SK-N-SH (cell line): Measurements from ENCODE around the gene TULP3. TPM values are rescaled to one million over a fixed set of nuclear protein-coding genes. Genes with fewer than 3 reads are reported as not detected.

Experiments used
- CTCF ChIA-PET: fragments of 300-600, 350-600 bp; formaldehyde crosslinking; extraction: SDS; loops from one replicate; lab custom pipeline; 2021; lab: Yijun Ruan, JAX
- POLR2A ChIA-PET: fragments of 350-600 bp; sonication (Branson Sonifier 250); formaldehyde crosslinking; extraction: SDS; loops from one replicate; lab custom pipeline; 2020; ENCODE audit warnings: antibody characterized with exemption, inconsistent platforms; lab: Yijun Ruan, JAX
- DNase-seq: peaks from one replicate; pipeline ENCODE4 v3.0.0; 2012
- H2AFZ ChIP-seq: fragments of 200-600 bp; sonication (generic); 2 replicates; pipeline ENCODE4 v1.8.1; 2016; ENCODE audit warnings: antibody characterized with exemption, mild to moderate bottlenecking, low read depth
- H3F3A ChIP-seq: fragments of 200-600 bp; sonication (generic); replicated peaks from 2 replicates; pipeline ENCODE3; 2016; ENCODE audit warnings: antibody characterized with exemption, mild to moderate bottlenecking; ENCODE audit not compliant: insufficient read depth
- H3K27ac ChIP-seq, 2 experiments: fragments of 200-500 bp in 1 of 2; fragments of 200-600 bp in 1 of 2; sonication (Bioruptor generic) in 1 of 2; sonication (generic), shearing (Covaris generic) in 1 of 2; 2 replicates each; pipeline versions ENCODE4 v1.5.1 to v1.6.1; 2014 to 2016; ENCODE audit warnings: low read depth in 2 of 2, inconsistent platforms in 1 of 2, low read length in 1 of 2, mild to moderate bottlenecking in 1 of 2, mixed read lengths in 1 of 2
- H3K27me3 ChIP-seq: fragments of 200-600 bp; sonication (generic), shearing (Covaris generic); 2 replicates; pipeline ENCODE4 v1.6.1; 2016; ENCODE audit warnings: mixed run types; ENCODE audit not compliant: insufficient read depth
- H3K36me3 ChIP-seq, 2 experiments: fragments of 200-500 bp in 1 of 2; fragments of 200-600 bp in 1 of 2; sonication (Bioruptor generic) in 1 of 2; sonication (generic) in 1 of 2; replicated peaks in 1 of 2; 2 replicates each; pipeline versions ENCODE3 to v1.5.1; 2014 to 2016; ENCODE audit warnings: low read length in 1 of 2, mild to moderate bottlenecking in 1 of 2; ENCODE audit not compliant: insufficient read depth in 2 of 2, control insufficient read depth in 1 of 2
- H3K4me1 ChIP-seq, 2 experiments: fragments of 200-500 bp in 1 of 2; fragments of 200-600 bp in 1 of 2; sonication (Bioruptor generic) in 1 of 2; sonication (generic), shearing (Covaris generic) in 1 of 2; 2 replicates each; pipeline versions ENCODE4 v1.5.1 to v1.6.1; 2014 to 2016; ENCODE audit warnings: low read depth in 1 of 2, low read length in 1 of 2, mixed run types in 1 of 2; ENCODE audit not compliant: insufficient read depth in 2 of 2, control insufficient read depth in 1 of 2
- H3K4me2 ChIP-seq: fragments of 200-600 bp; sonication (generic), shearing (Covaris generic); 2 replicates; pipeline ENCODE4 v1.6.1; 2017; ENCODE audit warnings: mixed run types
- H3K4me3 ChIP-seq, 2 experiments: fragments of 200-500 bp in 1 of 2; fragments of 200-600 bp in 1 of 2; sonication (Bioruptor generic) in 1 of 2; sonication (generic), shearing (Covaris generic) in 1 of 2; 2 replicates each; pipeline versions ENCODE4 v1.5.1 to v1.8.1; 2014 to 2016; ENCODE audit warnings: low read depth in 2 of 2, inconsistent platforms in 1 of 2, low read length in 1 of 2, mild to moderate bottlenecking in 1 of 2, mixed read lengths in 1 of 2, moderate library complexity in 1 of 2
- H3K79me2 ChIP-seq: fragments of 200-600 bp; sonication (generic); 2 replicates; pipeline ENCODE4 v1.8.1; 2017; ENCODE audit warnings: mild to moderate bottlenecking; ENCODE audit not compliant: insufficient read depth
- H3K9ac ChIP-seq: fragments of 200-600 bp; sonication (generic); 2 replicates; pipeline ENCODE4 v1.6.1; 2017; ENCODE audit warnings: mixed run types
- H3K9me2 ChIP-seq: fragments of 200-600 bp; sonication (generic); 2 replicates; pipeline ENCODE4 v1.6.1; 2017; ENCODE audit warnings: mixed run types
- H3K9me3 ChIP-seq: fragments of 200-600 bp; sonication (generic); 2 replicates; pipeline ENCODE4 v1.6.1; 2017; ENCODE audit warnings: mixed run types, mild to moderate bottlenecking, moderate library complexity
- H4K20me1 ChIP-seq: fragments of 200-600 bp; sonication (generic); 2 replicates; pipeline ENCODE4 v1.6.1; 2017; ENCODE audit warnings: mild to moderate bottlenecking, mixed run types; ENCODE audit not compliant: insufficient read depth
- EP300 ChIP-seq, 2 experiments: IDR thresholded peaks; 2 replicates each; pipeline versions ENCODE4 v1.4.0 to v1.6.1; 2012; ENCODE audit warnings: borderline replicate concordance in 1 of 2, low read depth in 1 of 2, low read length in 1 of 2
- FOSL2 ChIP-seq: IDR thresholded peaks from 2 replicates; pipeline ENCODE4 v1.4.0; 2012; ENCODE audit warnings: low read depth, mild to moderate bottlenecking, moderate library complexity, borderline replicate concordance
- GABPA ChIP-seq: IDR thresholded peaks from 2 replicates; pipeline ENCODE4 v1.4.0; 2012; ENCODE audit warnings: low read depth, mild to moderate bottlenecking
- GATA2 ChIP-seq: sonication (generic); formaldehyde crosslinking; IDR thresholded peaks from 2 replicates; pipeline ENCODE4 v1.5.0; 2020; ENCODE audit warnings: mild to moderate bottlenecking, missing genetic modification reagents
- JUND ChIP-seq: IDR thresholded peaks from 2 replicates; pipeline ENCODE4 v1.4.0; 2012
- MEF2A ChIP-seq: IDR thresholded peaks from 2 replicates; pipeline ENCODE4 v1.4.0; 2012; ENCODE audit warnings: low read depth, borderline replicate concordance
- MXI1 ChIP-seq: IDR thresholded peaks from 2 replicates; pipeline ENCODE4 v1.6.1; 2012; ENCODE audit warnings: mild to moderate bottlenecking, low read depth, low read length, improper control_type of control experiment
- RAD21 ChIP-seq: IDR thresholded peaks from 2 replicates; pipeline ENCODE4 v1.6.1; 2012; ENCODE audit warnings: mild to moderate bottlenecking, low read length
- SIN3A ChIP-seq: IDR thresholded peaks from 2 replicates; pipeline ENCODE4 v1.6.1; 2012; ENCODE audit warnings: low read depth, mild to moderate bottlenecking, low read length, moderate library complexity, borderline replicate concordance
- TAF1 ChIP-seq: IDR thresholded peaks from 2 replicates; pipeline ENCODE4 v1.6.1; 2012; ENCODE audit warnings: low read depth, mild to moderate bottlenecking, low read length, moderate library complexity, borderline replicate concordance
- TCF12 ChIP-seq: IDR thresholded peaks from 2 replicates; pipeline ENCODE4 v1.4.0; 2012
- ZBTB33 ChIP-seq: IDR thresholded peaks from 2 replicates; pipeline ENCODE4 v1.4.0; 2012; ENCODE audit warnings: low read depth, borderline replicate concordance
- WGBS: methylation state at CpG from one replicate; pipeline ENCODE4 v1.1.6; 2017; ENCODE audit warnings: low lambda C conversion rate; 5-methylcytosine and 5-hydroxymethylcytosine counted together
- polyA plus RNA-seq, 3 experiments: library from polyadenylated mRNA; depleted of rRNA; stranded (reverse); fragments of >200 nt; gene quantifications; 2 replicates each; pipeline ENCODE4 v1.2.3, GENCODE V29; 2012
- TF ChIP-seq, protein P1 (sequence below): fragments of 150-350 bp; IDR thresholded peaks from 2 replicates; pipeline ENCODE4 v1.6.1; 2017; ENCODE audit warnings: antibody characterized with exemption, low read length, low read depth, borderline replicate concordance
- TF ChIP-seq, protein P2 (sequence below): fragments of 200-600 bp; sonication (generic); IDR thresholded peaks from 2 replicates; pipeline ENCODE4 v1.6.1; 2017; ENCODE audit warnings: antibody characterized with exemption, mild to moderate bottlenecking, moderate library complexity

The TULP3 gene
- polyA plus RNA-seq, 1 of the 3 experiments (the other 2 are of a cell fraction), result 22.6 TPM

GRCh38 chr12:2857021-2857431 is 33.7 kb upstream of the TULP3 start, which contains the start of gene TEX52:
Gene TEX52 (minus strand): TSS chr12:2857039. CDS start chr12:2857026, 13 bp downstream.
- ChIA-PET CTCF (interaction anchor here (0.9 to 3.8 kb wide), 4 partner anchors 28 to 185 kb away, joined by 3 to 30 read pairs (median 8); no protein-coding TSS in a partner anchor), POLR2A (no interaction called here)
- DNase-seq, result no peak
- Histone ChIP-seq H3K27ac (no peak within 1 kb of the TSS), H4K20me1 (no peaks in the 10 kb centered on the region), H3K27me3 (no peaks in the 10 kb centered on the region), H3K9me3 (no peaks in the 10 kb centered on the region), H2AFZ (no peak within 1 kb of the TSS), H3K4me1 (no peaks in the 10 kb centered on the region), H3K36me3 (peaks cover 4 to 15% of the 10 kb centered on the region in 2 experiments), H3K9ac (no peak within 1 kb of the TSS), H3K79me2 (no peaks in the 10 kb centered on the region), H3F3A (peaks cover 9% of the 10 kb centered on the region), H3K4me2 (no peak within 1 kb of the TSS), H3K4me3 (no peak within 1 kb of the TSS), H3K9me2 (no peaks in the 10 kb centered on the region)
- TF ChIP-seq FOSL2 (no peak), TCF12 (no peak), ZBTB33 (no peak), EP300 (IDR thresholded peaks at IDR 0.05; ENCODE audit: borderline replicate concordance in 1 of 2, low read depth in 1 of 2, low read length in 1 of 2) (no peak), TAF1 (no peak), GATA2 (CRISPR knock-in tag) (no peak), SIN3A (no peak), MXI1 (no peak)
- TF ChIP-seq, protein P1, sequence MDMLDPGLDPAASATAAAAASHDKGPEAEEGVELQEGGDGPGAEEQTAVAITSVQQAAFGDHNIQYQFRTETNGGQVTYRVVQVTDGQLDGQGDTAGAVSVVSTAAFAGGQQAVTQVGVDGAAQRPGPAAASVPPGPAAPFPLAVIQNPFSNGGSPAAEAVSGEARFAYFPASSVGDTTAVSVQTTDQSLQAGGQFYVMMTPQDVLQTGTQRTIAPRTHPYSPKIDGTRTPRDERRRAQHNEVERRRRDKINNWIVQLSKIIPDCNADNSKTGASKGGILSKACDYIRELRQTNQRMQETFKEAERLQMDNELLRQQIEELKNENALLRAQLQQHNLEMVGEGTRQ, result no peak
- WGBS, result 80% methylated on average over 2 of the region's 3 CpGs

GRCh38 chr12:2857576-2857975 is 33.1 kb upstream of the TULP3 start:
- peaks cover 9% of the 10 kb centered on the region for H3F3A ChIP-seq
- no peaks in the 10 kb centered on the region for H3K9me2 ChIP-seq
- no peak overlapping the region for H2AFZ ChIP-seq
- no peaks in the 10 kb centered on the region for H3K9me3 ChIP-seq
- no peak for TF ChIP-seq JUND
- TF ChIP-seq TAF1, result no peak
- TF ChIP-seq ZBTB33, result no peak
- TF ChIP-seq RAD21, result no peak
- no peak for TF ChIP-seq GABPA
- TF ChIP-seq MEF2A, result no peak
- TF ChIP-seq, protein P2, sequence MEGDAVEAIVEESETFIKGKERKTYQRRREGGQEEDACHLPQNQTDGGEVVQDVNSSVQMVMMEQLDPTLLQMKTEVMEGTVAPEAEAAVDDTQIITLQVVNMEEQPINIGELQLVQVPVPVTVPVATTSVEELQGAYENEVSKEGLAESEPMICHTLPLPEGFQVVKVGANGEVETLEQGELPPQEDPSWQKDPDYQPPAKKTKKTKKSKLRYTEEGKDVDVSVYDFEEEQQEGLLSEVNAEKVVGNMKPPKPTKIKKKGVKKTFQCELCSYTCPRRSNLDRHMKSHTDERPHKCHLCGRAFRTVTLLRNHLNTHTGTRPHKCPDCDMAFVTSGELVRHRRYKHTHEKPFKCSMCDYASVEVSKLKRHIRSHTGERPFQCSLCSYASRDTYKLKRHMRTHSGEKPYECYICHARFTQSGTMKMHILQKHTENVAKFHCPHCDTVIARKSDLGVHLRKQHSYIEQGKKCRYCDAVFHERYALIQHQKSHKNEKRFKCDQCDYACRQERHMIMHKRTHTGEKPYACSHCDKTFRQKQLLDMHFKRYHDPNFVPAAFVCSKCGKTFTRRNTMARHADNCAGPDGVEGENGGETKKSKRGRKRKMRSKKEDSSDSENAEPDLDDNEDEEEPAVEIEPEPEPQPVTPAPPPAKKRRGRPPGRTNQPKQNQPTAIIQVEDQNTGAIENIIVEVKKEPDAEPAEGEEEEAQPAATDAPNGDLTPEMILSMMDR, result no peak
- ChIA-PET POLR2A (no interaction called here), CTCF (interaction anchor here (0.9 to 3.8 kb wide), 7 partner anchors 12 to 184 kb away, joined by 3 to 30 read pairs (median 7); no protein-coding TSS in a partner anchor)
- peaks cover 4 to 17% of the 10 kb centered on the region in 2 experiments for H3K36me3 ChIP-seq
- no peaks in the 10 kb centered on the region; the same call in 1 of the 2 replicates for H3K79me2 ChIP-seq
- no peak overlapping the region for H3K4me2 ChIP-seq
- DNase-seq, result no peak
- H3K27me3 ChIP-seq, result no peaks in the 10 kb centered on the region
- H3K4me1 ChIP-seq, result no peaks in the 10 kb centered on the region
- H3K9ac ChIP-seq, result no peak overlapping the region
- no peak overlapping the region for H3K4me3 ChIP-seq
- H4K20me1 ChIP-seq, result no peaks in the 10 kb centered on the region
- WGBS, result 91% methylated on average over 7 of the region's 7 CpGs
- H3K27ac ChIP-seq, result no peak overlapping the region
